Suppressor macrophage (primary cell): ENCODE data around the gene S100PBP.

ENCODE experiments used
- DNase-seq, 4 experiments: peaks; one replicate each; pipeline ENCODE4 v3.0.0-alpha.2; 2020 to 2022

The S100PBP gene

GRCh38 chr1:32888677-32889420, 71.4 kb downstream of the S100PBP start:
- no peak for DNase-seq

- DNase-seq = no peak
Observed at GRCh38 chr1:32889731-32890278, 72.4 kb downstream of the S100PBP start.

- no peak for DNase-seq
Observed at GRCh38 chr1:32890516-32891240, 73.2 kb downstream of the S100PBP start.

GRCh38 chr1:32891241-32891570, 73.8 kb downstream of the S100PBP start:
- DNase-seq = no peak

- DNase-seq = no peak
Observed at GRCh38 chr1:32891630-32892029, 74.2 kb downstream of the S100PBP start.

GRCh38 chr1:32892368-32893197, 75.1 kb downstream of the S100PBP start:
- peak in 2 of 4 experiments; percentile 16 to 33 for DNase-seq

- DNase-seq = peak in 2 of 4 experiments; percentile 12 to 26
Observed at GRCh38 chr1:32893198-32894018, 76.0 kb downstream of the S100PBP start.

GRCh38 chr1:32894019-32894600, 76.7 kb downstream of the S100PBP start:
- DNase-seq = no peak

GRCh38 chr1:32894681-32895080, 77.2 kb downstream of the S100PBP start:
- DNase-seq = no peak

GRCh38 chr1:32895325-32896215, 78.1 kb downstream of the S100PBP start:
- DNase-seq = no peak

GRCh38 chr1:32896451-32896850, 79.0 kb downstream of the S100PBP start:
- no peak for DNase-seq

GRCh38 chr1:32897082-32898049, 79.9 kb downstream of the S100PBP start:
- DNase-seq = no peak

- no peak for DNase-seq
Observed at GRCh38 chr1:32898056-32898455, 80.6 kb downstream of the S100PBP start.

GRCh38 chr1:32898958-32899357, 81.5 kb downstream of the S100PBP start:
- no peak for DNase-seq

GRCh38 chr1:32899586-32900296, 82.3 kb downstream of the S100PBP start:
- DNase-seq = no peak

GRCh38 chr1:32900371-32900955, 83.0 kb downstream of the S100PBP start:
- DNase-seq = no peak

GRCh38 chr1:32900956-32901822, 83.7 kb downstream of the S100PBP start, which contains the start of gene TMEM54:
TMEM54 (minus strand) TSS chr1:32901389; CDS start chr1:32901238, 151 bp downstream.
- DNase-seq = peak; percentile 4 to 57 (median 27)
